ENCODE data around the gene BPTF. TPM values are rescaled to one million over a fixed set of nuclear protein-coding genes. Genes with fewer than 3 reads are reported as not detected.

Gene BPTF
- total and polyA plus RNA-seq, 2 of the 8 experiments (the other 6 are each of a cell fraction or from before 2014, with no cell fraction given), result 107 to 228 TPM

- Histone ChIP-seq H3K9me3 (ENCODE audit: insufficient read depth in 2 of 2, low read depth in 1 of 2, low read length in 1 of 2) (no peaks in the 10 kb centered on the region), H3K23ac (ENCODE audit: insufficient read length) (no peak overlapping the region), H3K18ac (ENCODE audit: extremely low read depth, low read length) (no peak overlapping the region), H2BK15ac (ENCODE audit: low read length) (no peak overlapping the region), H3K4me2 (ENCODE audit: insufficient read depth in 1 of 2, low read depth in 2 of 2, low read length in 2 of 2) (no peak overlapping the region), H2BK12ac (ENCODE audit: low read depth, low read length) (no peak overlapping the region), H3K23me2 (ENCODE audit: low read depth, low read length) (no peaks in the 10 kb centered on the region), H3K4me1 (replicated peaks in 1 of 4; ENCODE audit: control insufficient read depth in 3 of 4, insufficient read depth in 4 of 4, low read length in 3 of 4) (no peaks in the 10 kb centered on the region; a peak in 1 of 7 replicates), H3K56ac (replicated peaks; ENCODE audit: insufficient read length, low read depth, low read length) (no peak overlapping the region), H2BK120ac (replicated peaks; ENCODE audit: low read depth, low read length) (no peak overlapping the region), H4K91ac (replicated peaks; ENCODE audit: insufficient read length, low read length) (no peak overlapping the region), H3K79me1 (ENCODE audit: low read depth, low read length) (no peaks in the 10 kb centered on the region), H2BK5ac (ENCODE audit: low read depth, low read length) (no peak overlapping the region), H3K27me3 (replicated peaks in 1 of 4; ENCODE audit: control insufficient read depth in 3 of 4, extremely low read depth in 1 of 4, insufficient read depth in 3 of 4, low read length in 3 of 4) (no peaks in the 10 kb centered on the region), H4K8ac (ENCODE audit: extremely low read depth, insufficient read depth, low read length) (no peak overlapping the region), H4K20me1 (replicated peaks in 1 of 2; ENCODE audit: control insufficient read depth in 1 of 2, insufficient read depth in 2 of 2, low read length in 2 of 2) (peaks cover 0 to 2% of the 10 kb centered on the region in 2 experiments), H4K5ac (ENCODE audit: insufficient read length, low read depth, low read length) (no peak overlapping the region), H3K9ac (replicated peaks in 1 of 4; ENCODE audit: extremely low read depth in 1 of 4, low read depth in 3 of 4, low read length in 3 of 4) (no peak overlapping the region), H3K4me3 (ENCODE audit: extremely low read depth in 1 of 4, insufficient read depth in 2 of 4, low read depth in 3 of 4, low read length in 4 of 4) (no peak overlapping the region), H2BK20ac (ENCODE audit: low read length) (no peak overlapping the region), H2AK5ac (ENCODE audit: low read depth, low read length) (no peak overlapping the region), H3K36me3 (ENCODE audit: control insufficient read depth in 2 of 4, insufficient read depth in 4 of 4, low read length in 3 of 4) (peaks cover 18 to 76% (median 46%) of the 10 kb centered on the region in 4 experiments), H3K14ac (ENCODE audit: insufficient read length) (no peak overlapping the region), H2AFZ (ENCODE audit: low read length) (no peak overlapping the region), H3K27ac (ENCODE audit: low read depth, low read length) (no peak overlapping the region), H3K4ac (replicated peaks; ENCODE audit: insufficient read length, low read depth, low read length) (no peak overlapping the region), H3K79me2 (ENCODE audit: control insufficient read depth in 1 of 2, insufficient read depth in 2 of 2, low read length in 2 of 2) (peaks cover 0 to 11% of the 10 kb centered on the region in 2 experiments; a peak in 1 of 4 replicates)
- ChIA-PET CTCF (ENCODE audit: partially characterized antibody) (interaction anchor here (0.7 kb wide), 1 partner anchor 13 kb away, joined by 5 read pairs; no protein-coding TSS in a partner anchor), POLR2A (ENCODE audit: partially characterized antibody) (no interaction called here)
- no peak for TF ChIP-seq NANOG (IDR thresholded peaks at IDR 0.05; ENCODE audit: insufficient read depth, low read depth, low read length, poor library complexity, severe bottlenecking)
- TF ChIP-seq KDM5A (IDR thresholded peaks at IDR 0.05; ENCODE audit: low read length), result no peak
- no peak for TF ChIP-seq ATF3 (IDR thresholded peaks at IDR 0.05; ENCODE audit: insufficient read depth, low read depth, low read length)
- no peak for TF ChIP-seq SUZ12 (IDR thresholded peaks at IDR 0.05; ENCODE audit: low read length)
- TF ChIP-seq MAFK (IDR thresholded peaks at IDR 0.05; ENCODE audit: low read depth, low read length), result no peak
- no peak for TF ChIP-seq USF2 (IDR thresholded peaks at IDR 0.05; ENCODE audit: low read length)
- no peak for TF ChIP-seq SIN3A (conservative IDR thresholded peaks at IDR 0.05 in 1 of 2, IDR thresholded peaks at IDR 0.05 in 1 of 2; ENCODE audit: low read depth in 1 of 2, low read length in 2 of 2)
- FAIRE-seq (no peak), DNase-seq (ENCODE audit: low read depth in 1 of 2, low spot score in 2 of 2) (no peak)
- 92% methylated on average over 10 of the region's 10 CpGs; no CpG with 5 or more reads in 1 of the 2 experiments for WGBS, 2 experiments (ENCODE audit: extremely low coverage in 1 of 2, insufficient coverage in 1 of 2, insufficient read length in 1 of 2, insufficient replicate concordance in 2 of 2, low coverage in 1 of 2, low lambda C conversion rate in 2 of 2, missing lambda C conversion rate in 1 of 2)
Observed at GRCh38 chr17:67911059-67911782, 85.9 kb downstream of the BPTF start.
